KOPT-K1 (cell line): ENCODE data around the gene VAT1.

Experiments
- H3K27ac ChIP-seq: fragments of 200-600 bp; sonication (generic); 2 replicates; pipeline ENCODE4 v1.5.1; 2016; ENCODE audit warnings: antibody characterized with exemption, mild to moderate bottlenecking, low read depth, low read length; ENCODE audit not compliant: poor library complexity, severe bottlenecking
- H3K36me3 ChIP-seq: fragments of 200-600 bp; sonication (generic); 2 replicates; pipeline ENCODE4 v1.5.1; 2017; ENCODE audit warnings: antibody characterized with exemption, mild to moderate bottlenecking, low read length, moderate library complexity; ENCODE audit not compliant: insufficient read depth
- H3K9me3 ChIP-seq: fragments of 200-600 bp; sonication (generic); 2 replicates; pipeline ENCODE4 v1.5.1; 2017; ENCODE audit warnings: antibody characterized with exemption, low read length, mild to moderate bottlenecking; ENCODE audit not compliant: insufficient read depth, poor library complexity, severe bottlenecking

Gene VAT1

DNA sequence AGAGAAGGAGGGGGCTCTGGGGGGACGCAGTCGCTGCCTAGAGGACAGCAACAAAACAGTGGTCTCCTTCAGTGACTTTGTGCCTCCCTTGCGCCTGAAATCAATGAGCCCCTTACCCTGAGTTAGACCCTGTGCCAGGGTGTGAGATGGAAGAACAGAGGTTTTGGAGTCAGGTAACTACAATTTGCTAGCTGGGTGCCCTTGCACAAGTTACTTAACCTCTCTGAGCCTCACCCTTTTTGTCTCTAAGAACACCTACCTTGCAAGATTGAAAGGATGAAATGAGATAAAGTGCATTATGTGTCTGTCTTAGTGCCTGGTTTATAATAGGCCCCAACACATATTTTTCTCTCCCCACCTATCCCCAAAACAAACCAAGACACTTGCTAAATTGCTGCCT, 12.7 kb upstream of the VAT1 start:
- no peak overlapping the region for H3K27ac ChIP-seq
- peaks cover 5% of the 10 kb centered on the region; the same call in 1 of the 2 replicates for H3K36me3 ChIP-seq
- H3K9me3 ChIP-seq, result no peaks in the 10 kb centered on the region

DNA sequence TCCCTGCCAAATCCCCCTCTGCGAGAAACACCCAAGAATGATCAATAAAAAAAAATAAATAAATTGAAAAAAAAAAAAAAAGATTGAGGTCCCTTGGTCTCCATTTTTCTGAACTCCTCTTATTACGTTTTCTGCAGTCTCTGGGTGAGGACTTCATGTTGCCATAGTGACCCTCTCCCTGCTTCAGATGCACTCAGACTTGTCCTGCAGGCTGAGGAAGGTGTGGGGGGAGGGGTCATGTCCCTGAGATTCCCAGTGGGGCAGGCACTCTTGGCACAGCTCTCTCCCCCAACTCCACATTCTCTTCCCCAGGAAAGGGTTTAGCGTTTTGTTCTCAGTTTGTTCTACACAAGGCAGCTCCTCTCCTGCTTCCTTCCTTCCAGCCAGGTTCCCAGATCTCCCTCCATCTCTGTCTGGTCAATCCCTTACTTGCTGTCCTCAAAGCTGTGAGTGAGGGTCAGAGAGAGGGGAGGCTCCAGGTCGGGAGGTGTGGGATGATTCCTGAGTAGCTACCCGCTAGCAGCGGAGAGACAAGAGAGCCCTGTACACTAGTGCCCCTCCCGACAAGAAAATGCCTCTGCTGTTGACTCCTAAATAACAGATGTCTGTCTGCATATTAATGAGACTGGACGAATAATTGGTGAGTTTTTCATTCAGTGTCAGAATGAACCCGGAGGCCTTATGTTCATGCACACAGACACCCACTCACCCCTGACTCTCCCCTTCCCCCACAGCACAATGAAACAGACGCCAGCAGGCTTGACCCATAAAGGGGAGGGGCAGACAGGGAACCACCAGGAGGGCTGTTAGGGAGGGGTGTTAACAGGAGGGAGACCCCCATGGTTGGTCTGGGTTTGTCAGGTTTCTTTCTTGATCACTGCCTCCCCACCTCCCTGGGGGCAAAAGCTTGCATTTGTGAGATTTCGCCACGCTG, 12.0 kb upstream of the VAT1 start:
- H3K27ac ChIP-seq, result no peak overlapping the region
- H3K9me3 ChIP-seq, result no peaks in the 10 kb centered on the region
- peaks cover 5% of the 10 kb centered on the region; the same call in 1 of the 2 replicates for H3K36me3 ChIP-seq

DNA sequence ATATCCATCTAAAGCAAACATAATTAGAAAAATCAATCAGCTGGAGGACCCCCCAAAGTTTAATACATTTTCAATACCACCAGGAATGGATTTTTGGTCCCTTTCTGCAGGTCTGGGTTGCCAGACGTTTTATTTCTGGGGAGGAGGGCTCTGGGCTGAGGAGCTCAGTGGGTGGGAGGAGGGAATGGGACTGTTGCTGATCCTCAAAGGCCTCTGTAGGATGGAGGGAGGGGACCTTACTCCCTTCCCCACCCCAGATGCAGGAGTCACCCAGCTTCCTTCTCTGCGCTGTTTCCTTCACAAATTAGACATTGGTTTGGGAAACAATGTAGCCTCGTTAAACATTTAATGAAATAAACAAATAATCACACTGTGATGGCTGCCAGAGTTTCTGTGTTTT, 9.5 kb upstream of the VAT1 start:
- Histone ChIP-seq H3K9me3 (no peaks in the 10 kb centered on the region), H3K36me3 (no peaks in the 10 kb centered on the region), H3K27ac (no peak overlapping the region)

DNA sequence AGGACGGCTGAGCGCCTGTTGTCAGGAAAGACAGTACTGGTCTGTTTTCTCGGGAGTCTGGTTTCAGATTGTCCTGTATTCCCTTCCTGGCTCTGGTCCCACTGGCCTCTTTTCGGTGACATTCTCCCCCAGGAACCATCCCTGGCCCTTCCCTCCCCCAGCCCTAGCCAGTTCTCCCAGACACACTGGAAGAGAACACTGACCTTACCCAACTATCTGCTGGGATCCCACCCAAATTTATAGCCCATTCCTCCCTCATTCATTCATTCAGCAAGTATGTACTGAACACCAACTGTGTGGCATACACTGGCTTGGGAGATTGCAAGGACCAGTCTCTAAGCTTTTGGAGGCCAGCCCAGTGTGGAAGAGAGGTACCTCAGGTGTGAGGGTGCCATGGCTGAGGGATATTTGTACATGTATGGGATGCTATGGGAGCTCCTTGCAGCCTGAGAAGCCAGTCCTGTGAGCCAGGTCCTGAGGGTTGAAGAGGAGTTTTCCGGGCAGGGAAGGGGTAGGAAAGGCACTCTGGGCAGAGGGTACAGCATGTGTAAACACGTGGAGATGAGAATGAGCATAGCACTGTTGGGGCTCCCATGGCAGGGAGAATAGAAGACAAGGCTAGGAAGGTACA, 8.1 kb upstream of the VAT1 start:
- Histone ChIP-seq H3K36me3 (no peaks in the 10 kb centered on the region), H3K27ac (no peak overlapping the region), H3K9me3 (no peaks in the 10 kb centered on the region)

DNA sequence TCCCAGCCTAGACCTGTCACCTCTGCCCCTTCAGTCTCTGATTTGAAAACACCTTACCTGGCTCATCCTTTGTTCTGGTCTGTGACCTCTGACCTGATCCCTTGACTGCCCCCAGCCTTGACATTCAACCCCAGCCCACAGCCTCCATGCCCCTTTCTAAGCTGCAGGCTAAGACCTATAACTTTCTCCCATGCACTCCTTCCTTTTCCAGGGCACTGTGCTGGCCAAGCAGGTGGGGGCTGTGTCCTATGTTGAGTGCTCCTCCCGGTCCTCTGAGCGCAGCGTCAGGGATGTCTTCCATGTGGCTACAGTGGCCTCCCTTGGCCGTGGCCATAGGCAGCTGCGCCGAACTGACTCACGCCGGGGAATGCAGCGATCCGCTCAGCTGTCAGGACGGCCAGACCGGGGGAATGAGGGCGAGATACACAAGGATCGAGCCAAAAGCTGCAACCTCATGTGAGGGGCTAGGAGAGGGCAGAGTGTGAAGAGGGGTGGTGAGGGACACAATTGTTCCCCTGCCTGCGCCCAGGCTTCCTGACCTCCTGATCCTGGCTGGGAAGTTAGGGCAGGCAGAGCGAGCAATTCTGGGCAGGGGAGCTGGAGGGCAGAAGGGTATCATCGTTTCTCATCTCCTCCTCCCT, 6.2 kb upstream of the VAT1 start:
- no peaks in the 10 kb centered on the region for H3K36me3 ChIP-seq
- no peak overlapping the region for H3K27ac ChIP-seq

DNA sequence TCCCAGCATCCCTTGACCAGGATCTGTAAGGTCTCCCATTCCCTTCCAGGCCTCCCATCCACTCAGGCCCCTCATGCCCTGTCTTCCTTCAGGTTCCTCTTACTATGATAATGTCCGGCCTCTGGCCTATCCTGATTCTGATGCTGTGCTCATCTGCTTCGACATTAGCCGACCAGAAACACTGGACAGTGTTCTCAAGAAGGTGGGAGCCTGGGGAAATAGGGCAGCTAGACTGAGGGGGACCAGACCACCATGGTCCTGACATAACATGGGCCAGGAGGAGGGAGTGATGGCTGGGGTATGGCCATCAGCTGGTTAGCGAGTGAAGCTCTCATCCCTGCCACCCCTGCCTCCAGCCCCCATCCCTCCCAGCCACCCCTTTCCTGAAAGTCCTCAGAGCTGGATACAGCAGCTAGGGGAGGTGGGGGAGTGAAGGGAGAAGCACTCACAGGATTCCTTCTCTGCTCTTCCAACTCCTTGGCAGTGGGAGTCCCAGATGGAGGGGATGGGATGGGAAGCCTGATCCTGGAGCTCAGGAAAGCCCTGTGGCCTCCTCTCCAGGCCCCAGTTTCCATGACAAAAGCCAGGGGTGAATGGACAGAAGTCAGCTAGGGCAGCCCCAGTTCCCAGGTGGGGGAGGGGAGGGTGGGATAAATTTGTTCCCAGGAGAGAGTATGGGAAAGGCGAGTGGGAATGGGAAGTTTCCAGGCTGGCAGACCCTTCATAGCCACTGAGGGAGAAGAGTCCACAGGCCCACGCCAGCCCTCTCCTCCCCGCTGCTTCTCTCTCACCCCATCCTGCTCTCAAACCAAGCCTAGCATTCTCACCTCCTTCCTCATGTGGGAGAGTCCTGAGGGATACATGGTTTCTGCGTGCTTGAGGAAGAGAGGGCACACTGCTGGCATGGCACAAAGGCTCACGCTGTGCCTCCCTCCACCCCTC, 5.2 kb upstream of the VAT1 start:
- no peak overlapping the region for H3K27ac ChIP-seq
- no peaks in the 10 kb centered on the region for H3K9me3 ChIP-seq
- H3K36me3 ChIP-seq, result no peaks in the 10 kb centered on the region

More for the DNA sequence above, 6.2 kb upstream of the VAT1 start:
- H3K9me3 ChIP-seq, result no peaks in the 10 kb centered on the region

DNA sequence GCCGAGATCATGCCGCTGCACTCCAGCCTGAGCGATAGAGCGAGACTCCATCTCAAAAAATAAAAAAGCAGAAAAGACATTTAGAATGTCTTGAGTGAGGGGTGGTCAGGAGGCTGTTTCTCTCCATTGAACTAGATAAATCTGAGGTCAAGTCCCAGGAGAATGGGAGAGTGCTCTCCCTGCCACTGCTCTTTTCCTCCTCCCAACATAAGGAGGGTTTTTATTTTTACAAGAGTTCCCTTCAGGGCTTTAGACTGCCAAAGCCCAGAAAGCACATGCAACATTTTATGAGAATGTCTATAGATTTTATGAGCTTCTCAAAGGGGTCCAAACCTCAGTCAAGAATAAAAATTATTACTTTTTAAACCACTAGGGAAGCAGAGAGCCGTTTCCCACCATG, 4.4 kb upstream of the VAT1 start:
- Histone ChIP-seq H3K27ac (no peak overlapping the region), H3K9me3 (no peaks in the 10 kb centered on the region), H3K36me3 (no peaks in the 10 kb centered on the region)

DNA sequence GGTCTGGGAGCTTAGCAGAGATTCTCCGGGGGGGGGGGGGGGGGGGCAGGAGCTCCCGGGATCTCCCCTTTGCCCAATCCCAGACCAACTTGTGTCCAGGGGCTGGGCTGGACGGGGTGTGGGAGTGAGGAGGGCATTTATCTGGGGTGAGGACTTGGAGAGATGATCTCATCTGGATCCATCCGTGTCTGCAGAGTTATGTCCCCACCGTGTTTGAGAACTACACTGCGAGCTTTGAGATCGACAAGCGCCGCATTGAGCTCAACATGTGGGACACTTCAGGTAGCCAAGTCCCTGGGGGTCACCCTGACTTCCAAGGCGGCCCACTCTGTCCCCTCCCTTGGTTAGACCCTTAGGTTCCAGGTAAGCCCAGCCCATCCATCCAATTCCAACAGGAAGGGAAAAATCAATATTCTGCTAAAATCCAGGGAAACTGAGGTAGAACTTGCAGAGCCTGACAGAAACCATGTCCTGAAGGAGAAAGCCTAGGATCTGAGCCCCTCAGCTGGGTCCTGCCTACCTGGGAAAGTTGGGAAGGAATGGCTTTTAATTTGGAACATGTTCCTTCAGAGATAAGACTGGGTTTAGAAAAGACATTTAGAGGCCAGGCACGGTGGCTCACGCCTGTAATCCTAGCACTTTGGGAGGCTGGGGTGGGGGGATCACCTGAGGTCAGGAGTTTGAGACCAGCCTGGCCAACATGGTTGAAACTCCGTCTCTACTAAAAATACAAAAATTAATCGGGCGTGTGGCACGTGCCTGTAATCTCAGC, 3.8 kb upstream of the VAT1 start:
- no peak overlapping the region for H3K27ac ChIP-seq
- no peaks in the 10 kb centered on the region for H3K36me3 ChIP-seq
- H3K9me3 ChIP-seq, result no peaks in the 10 kb centered on the region

DNA sequence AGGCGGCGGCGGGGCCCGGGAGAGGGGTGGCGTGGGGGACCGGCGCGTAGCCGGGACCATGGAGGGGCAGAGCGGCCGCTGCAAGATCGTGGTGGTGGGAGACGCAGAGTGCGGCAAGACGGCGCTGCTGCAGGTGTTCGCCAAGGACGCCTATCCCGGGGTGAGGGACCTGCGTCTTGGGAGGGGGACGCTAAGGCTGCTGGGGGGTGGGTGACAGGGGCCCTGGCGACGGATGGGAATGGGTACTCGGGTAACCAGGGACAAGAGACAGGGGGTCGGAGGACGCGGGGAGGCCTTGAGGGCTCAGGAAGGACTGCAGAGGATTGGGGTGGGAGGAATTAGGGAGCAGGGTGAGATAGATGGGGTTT, 3.1 kb upstream of the VAT1 start:
- H3K36me3 ChIP-seq, result no peaks in the 10 kb centered on the region
- no peak overlapping the region for H3K27ac ChIP-seq
- no peaks in the 10 kb centered on the region for H3K9me3 ChIP-seq

DNA sequence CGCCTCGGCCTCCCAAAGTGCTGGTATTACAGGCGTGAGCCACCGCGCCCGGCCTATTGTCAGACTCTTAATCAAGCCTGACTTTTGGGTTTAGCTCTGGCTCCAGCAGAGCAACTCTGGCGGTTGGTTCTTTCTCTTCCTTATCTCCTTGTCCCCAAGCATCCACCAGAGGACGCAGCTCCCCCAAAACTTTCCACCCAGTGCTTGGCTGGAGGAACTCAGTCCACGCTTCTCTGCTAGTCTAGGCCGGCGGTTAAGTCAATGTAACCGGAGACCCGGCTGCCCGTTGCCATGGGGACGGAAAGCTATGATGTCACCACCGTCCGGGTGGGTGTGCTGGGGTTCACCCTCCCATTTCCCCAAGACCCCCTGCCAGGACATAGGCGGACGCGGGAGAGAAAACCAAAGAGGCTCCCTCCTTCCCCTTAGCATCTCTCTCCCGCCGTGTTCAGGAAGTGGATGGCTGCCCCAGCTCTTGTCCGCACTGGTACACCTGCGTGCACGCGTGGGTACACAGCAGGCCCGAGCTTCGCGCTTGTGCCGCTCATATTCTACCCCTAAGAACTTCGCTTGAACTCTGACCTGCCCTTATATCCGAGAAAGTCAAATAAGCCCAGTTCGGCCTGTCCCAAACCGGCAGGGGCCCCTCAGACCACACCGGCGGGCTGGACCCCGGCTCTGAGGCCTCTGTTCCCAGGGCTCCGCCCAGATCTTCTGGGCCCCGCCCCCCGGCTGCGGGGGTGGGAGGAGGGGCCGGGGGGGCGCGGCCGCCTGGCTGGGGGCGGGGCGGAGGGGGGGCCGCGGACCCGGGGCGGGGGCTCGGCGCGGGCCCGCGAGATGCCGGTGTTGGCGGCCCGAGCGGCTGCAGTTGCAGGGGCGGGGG, 2.5 kb upstream of the VAT1 start, which contains the start of gene RND2:
TSS of gene RND2 (plus strand) at position 825 of the 883 bp plus-strand sequence. CDS start 117 bp downstream, outside the sequence.
- H3K27ac ChIP-seq, result peak within 1 kb of the TSS; percentile 39

DNA sequence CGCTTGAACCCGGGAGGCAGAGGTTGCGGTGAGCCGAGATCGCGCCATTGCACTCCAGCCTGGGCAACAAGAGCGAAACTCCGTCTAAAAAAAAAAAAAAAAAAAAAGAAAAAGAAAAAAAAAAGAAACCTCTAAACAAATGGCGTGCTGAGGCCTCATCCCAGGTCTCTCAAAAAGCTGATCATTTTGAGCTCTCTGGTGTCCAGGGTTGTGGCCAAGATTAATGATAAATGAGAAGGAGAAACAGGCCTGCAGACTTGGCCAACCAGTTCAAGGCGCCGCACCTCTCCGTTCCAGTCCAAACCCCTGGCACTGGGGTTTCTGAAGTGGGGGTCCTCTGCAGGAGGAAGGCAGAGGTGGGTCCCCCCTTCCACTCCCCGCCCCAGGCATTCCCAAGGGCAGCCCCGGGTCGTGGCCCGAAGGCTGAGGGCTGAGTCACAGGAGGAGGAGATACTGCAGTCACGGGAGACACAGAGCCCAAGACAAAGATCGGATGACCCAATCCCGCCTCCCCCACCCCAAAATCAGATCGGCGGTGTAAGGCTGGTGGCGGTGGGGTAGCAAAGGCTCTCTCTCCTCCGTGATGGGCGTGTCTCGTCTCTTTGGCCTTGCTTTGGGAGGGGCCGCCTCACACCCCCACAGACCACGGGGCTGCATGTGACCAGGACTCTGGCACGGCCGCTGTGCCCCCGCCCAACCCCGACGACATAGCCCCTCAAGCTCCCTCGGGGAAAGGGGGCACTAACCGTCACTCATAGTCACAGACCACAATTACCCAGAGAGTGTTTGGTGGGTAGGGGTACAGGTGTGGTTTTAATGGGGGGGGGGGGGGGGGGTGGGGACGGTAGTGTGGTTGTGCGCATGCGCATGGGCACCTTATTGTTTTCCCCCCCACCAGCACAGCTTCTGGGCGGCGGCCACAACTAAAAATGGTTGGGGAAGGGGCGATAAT, 1.1 kb downstream of the VAT1 start:
- Histone ChIP-seq H3K36me3 (peaks cover 12% of the 10 kb centered on the region), H3K9me3 (no peaks in the 10 kb centered on the region), H3K27ac (peak overlapping the region; percentile 81)

More for the DNA sequence above, 2.5 kb upstream of the VAT1 start, which contains the start of gene RND2:
- no peaks in the 10 kb centered on the region for H3K36me3 ChIP-seq
- H3K9me3 ChIP-seq, result no peaks in the 10 kb centered on the region

DNA sequence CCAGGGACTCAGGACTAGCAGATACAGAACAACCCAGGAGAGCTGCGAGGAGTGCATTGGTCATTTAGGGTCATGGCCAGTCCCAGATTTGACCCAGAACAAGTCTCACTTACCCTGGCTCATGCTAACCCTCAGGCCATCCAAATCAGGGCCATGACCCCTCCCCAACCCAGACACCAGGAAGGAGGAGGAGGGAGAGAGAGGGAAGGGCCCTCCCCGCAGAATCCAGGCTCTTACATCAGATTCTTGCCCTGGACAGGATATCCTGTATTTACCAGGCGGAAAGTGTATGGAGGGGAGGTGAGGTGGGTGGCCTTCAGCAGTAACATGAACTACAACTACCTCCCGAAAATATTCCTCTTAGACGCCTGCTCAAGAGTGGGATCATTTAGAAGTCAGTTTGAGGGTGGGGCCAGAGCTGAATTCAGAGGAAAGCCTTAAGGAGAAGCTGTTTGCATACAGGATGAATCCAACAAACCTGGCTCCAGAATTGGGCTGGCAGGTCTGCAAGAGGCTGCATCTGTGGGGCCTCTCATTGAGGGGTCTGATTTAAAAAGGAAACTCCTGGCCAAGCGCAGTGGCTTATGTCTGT, 2.1 kb downstream of the VAT1 start:
- Histone ChIP-seq H3K36me3 (peaks cover 21% of the 10 kb centered on the region), H3K27ac (peak overlapping the region; percentile 70)

More for the DNA sequence above, 2.1 kb downstream of the VAT1 start:
- no peaks in the 10 kb centered on the region for H3K9me3 ChIP-seq
